ENCODE data around the gene SLC26A1.

- TF ChIP-seq, protein P1, sequence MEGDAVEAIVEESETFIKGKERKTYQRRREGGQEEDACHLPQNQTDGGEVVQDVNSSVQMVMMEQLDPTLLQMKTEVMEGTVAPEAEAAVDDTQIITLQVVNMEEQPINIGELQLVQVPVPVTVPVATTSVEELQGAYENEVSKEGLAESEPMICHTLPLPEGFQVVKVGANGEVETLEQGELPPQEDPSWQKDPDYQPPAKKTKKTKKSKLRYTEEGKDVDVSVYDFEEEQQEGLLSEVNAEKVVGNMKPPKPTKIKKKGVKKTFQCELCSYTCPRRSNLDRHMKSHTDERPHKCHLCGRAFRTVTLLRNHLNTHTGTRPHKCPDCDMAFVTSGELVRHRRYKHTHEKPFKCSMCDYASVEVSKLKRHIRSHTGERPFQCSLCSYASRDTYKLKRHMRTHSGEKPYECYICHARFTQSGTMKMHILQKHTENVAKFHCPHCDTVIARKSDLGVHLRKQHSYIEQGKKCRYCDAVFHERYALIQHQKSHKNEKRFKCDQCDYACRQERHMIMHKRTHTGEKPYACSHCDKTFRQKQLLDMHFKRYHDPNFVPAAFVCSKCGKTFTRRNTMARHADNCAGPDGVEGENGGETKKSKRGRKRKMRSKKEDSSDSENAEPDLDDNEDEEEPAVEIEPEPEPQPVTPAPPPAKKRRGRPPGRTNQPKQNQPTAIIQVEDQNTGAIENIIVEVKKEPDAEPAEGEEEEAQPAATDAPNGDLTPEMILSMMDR (IDR thresholded peaks at IDR 0.05) = no peak
- no peak for TF ChIP-seq POLR2A (IDR thresholded peaks at IDR 0.05)
Measured at GRCh38 chr4:949656-950055, 43.5 kb downstream of the SLC26A1 start.

Measured in suprapubic skin (tissue), 3 donors.